Activated T-helper 9 cell treated with anti-CD3 and anti-CD28 coated beads, Interleukin-2, amount 50 U/mL, for 16 hours (primary cell): ENCODE data around the gene EPN1.

Experiments
- DNase-seq: peaks from one replicate; pipeline ENCODE4 v3.0.0-alpha.2; 2020; ENCODE audit warnings: low read depth

EPN1 gene

GRCh38 chr19:55660991-55661390 lies 14.0 kb upstream of the EPN1 start:
- no peak for DNase-seq

- DNase-seq = no peak
Observed at GRCh38 chr19:55661826-55662225, 13.2 kb upstream of the EPN1 start.

GRCh38 chr19:55663846-55664536 lies 11.0 kb upstream of the EPN1 start:
- no peak for DNase-seq

GRCh38 chr19:55666343-55667005 lies 8.6 kb upstream of the EPN1 start:
- no peak for DNase-seq

GRCh38 chr19:55667006-55667381 lies 8.0 kb upstream of the EPN1 start:
- no peak for DNase-seq

- DNase-seq = no peak
Observed at GRCh38 chr19:55667511-55667910, 7.5 kb upstream of the EPN1 start.

- DNase-seq = no peak
Observed at GRCh38 chr19:55667958-55668357, 7.1 kb upstream of the EPN1 start.

GRCh38 chr19:55668603-55669348 lies 6.2 kb upstream of the EPN1 start:
- no peak for DNase-seq

GRCh38 chr19:55669418-55670279 lies 5.4 kb upstream of the EPN1 start:
- DNase-seq = no peak

- no peak for DNase-seq
Observed at GRCh38 chr19:55670280-55671053, 4.6 kb upstream of the EPN1 start.

- no peak for DNase-seq
Observed at GRCh38 chr19:55671054-55671378, 4.0 kb upstream of the EPN1 start.

GRCh38 chr19:55672418-55672817 lies 2.6 kb upstream of the EPN1 start:
- no peak for DNase-seq

GRCh38 chr19:55673465-55673864 lies 1.6 kb upstream of the EPN1 start:
- no peak for DNase-seq

- no peak for DNase-seq
Observed at GRCh38 chr19:55673889-55674288, 1.1 kb upstream of the EPN1 start.

GRCh38 chr19:55674459-55674840 lies 576 bp upstream of the EPN1 start:
- DNase-seq = no peak

GRCh38 chr19:55675661-55676354 lies 782 bp downstream of the EPN1 start:
- no peak for DNase-seq

- no peak for DNase-seq
Observed at GRCh38 chr19:55676383-55676782, 1.4 kb downstream of the EPN1 start.

- DNase-seq = no peak
Observed at GRCh38 chr19:55676889-55677505, 2.0 kb downstream of the EPN1 start.

- DNase-seq = no peak
Observed at GRCh38 chr19:55677572-55678028, 2.6 kb downstream of the EPN1 start.

GRCh38 chr19:55678121-55678671 lies 3.2 kb downstream of the EPN1 start:
- no peak for DNase-seq
